Hepatocyte (in vitro differentiated cells): Measurements from ENCODE around the gene NHSL2. TPM values are rescaled to one million over a fixed set of nuclear protein-coding genes. Genes with fewer than 3 reads are reported as not detected.

Experiments used
- DNase-seq: peaks from one replicate; pipeline ENCODE4 v3.0.0-alpha.2; 2016; ENCODE audit warnings: low spot score
- H2AFZ ChIP-seq: fragments of 200-600 bp; sonication (generic); 2 replicates; pipeline ENCODE4 v1.6.0; 2016; ENCODE audit warnings: antibody characterized with exemption, mild to moderate bottlenecking
- H3K27ac ChIP-seq: fragments of 200-600 bp; sonication (generic); 2 replicates; pipeline ENCODE4 v1.5.1; 2016; ENCODE audit warnings: mild to moderate bottlenecking
- H3K27me3 ChIP-seq: fragments of 200-600 bp; sonication (generic); 2 replicates; pipeline ENCODE4 v1.6.1; 2016
- H3K36me3 ChIP-seq: fragments of 200-600 bp; sonication (generic); replicated peaks from 2 replicates; pipeline ENCODE4 v1.5.1; 2016; ENCODE audit warnings: low read depth; ENCODE audit not compliant: insufficient read depth
- H3K4me1 ChIP-seq: fragments of 200-600 bp; sonication (generic); 2 replicates; pipeline ENCODE4 v1.5.1; 2016; ENCODE audit warnings: mild to moderate bottlenecking, moderate library complexity; ENCODE audit not compliant: insufficient read depth
- H3K4me2 ChIP-seq: fragments of 200-600 bp; sonication (generic); 2 replicates; pipeline ENCODE4 v1.6.0; 2016
- H3K4me3 ChIP-seq: fragments of 200-600 bp; sonication (generic); 2 replicates; pipeline ENCODE4 v1.5.1; 2016; ENCODE audit warnings: mild to moderate bottlenecking
- H3K79me2 ChIP-seq: fragments of 200-600 bp; sonication (generic); 2 replicates; pipeline ENCODE4 v1.6.0; 2017; ENCODE audit warnings: mild to moderate bottlenecking
- H3K9me2 ChIP-seq: fragments of 200-600 bp; sonication (generic); replicated peaks from 2 replicates; pipeline ENCODE4 v1.6.0; 2017; ENCODE audit warnings: mild to moderate bottlenecking; ENCODE audit not compliant: insufficient read depth
- H3K9me3 ChIP-seq: fragments of 200-600 bp; sonication (generic); 2 replicates; pipeline ENCODE4 v1.5.1; 2016; ENCODE audit warnings: low read depth, mild to moderate bottlenecking
- H4K20me1 ChIP-seq: fragments of 200-600 bp; sonication (generic); 2 replicates; pipeline ENCODE4 v1.6.0; 2016; ENCODE audit warnings: mild to moderate bottlenecking; ENCODE audit not compliant: insufficient read depth, poor library complexity, severe bottlenecking
- EZH2 ChIP-seq: fragments of 200-600 bp; sonication (generic); IDR thresholded peaks from 2 replicates; pipeline ENCODE4 v1.6.1; 2016; ENCODE audit warnings: antibody characterized with exemption, mild to moderate bottlenecking, borderline replicate concordance
- EZH2phosphoT487 ChIP-seq: fragments of 200-600 bp; sonication (generic); IDR thresholded peaks from one replicate; pipeline ENCODE4 v1.6.1; 2018; ENCODE audit warnings: antibody characterized with exemption, mild to moderate bottlenecking, low read depth, moderate library complexity; ENCODE audit not compliant: unreplicated experiment, severe bottlenecking
- WGBS: methylation state at CpG from one replicate; pipeline ENCODE4 v1.1.6; 2016; ENCODE audit warnings: low lambda C conversion rate; ENCODE audit errors: missing lambda C conversion rate; 5-methylcytosine and 5-hydroxymethylcytosine counted together
- polyA plus RNA-seq: library from polyadenylated mRNA; unstranded; fragments of >200 nt; fragmentation: Nextera tagmentation; extraction: Ambion mirVana; gene quantifications from 2 replicates; pipeline ENCODE4 v1.2.1, GENCODE V29; 2016
- total RNA-seq: library from RNA; depleted of rRNA; stranded (reverse); fragments of >200 nt; gene quantifications from 2 replicates; pipeline ENCODE4 v1.2.3, GENCODE V29; 2014
- TF ChIP-seq, protein P1 (sequence below): fragments of 200-600 bp; sonication (generic); IDR thresholded peaks from 2 replicates; pipeline ENCODE4 v1.5.1; 2016; ENCODE audit warnings: antibody characterized with exemption, mild to moderate bottlenecking; ENCODE audit not compliant: poor library complexity

NHSL2 gene
- total and polyA plus RNA-seq, 2 experiments from 2014 or later, result 2.3 to 3.2 TPM

DNA sequence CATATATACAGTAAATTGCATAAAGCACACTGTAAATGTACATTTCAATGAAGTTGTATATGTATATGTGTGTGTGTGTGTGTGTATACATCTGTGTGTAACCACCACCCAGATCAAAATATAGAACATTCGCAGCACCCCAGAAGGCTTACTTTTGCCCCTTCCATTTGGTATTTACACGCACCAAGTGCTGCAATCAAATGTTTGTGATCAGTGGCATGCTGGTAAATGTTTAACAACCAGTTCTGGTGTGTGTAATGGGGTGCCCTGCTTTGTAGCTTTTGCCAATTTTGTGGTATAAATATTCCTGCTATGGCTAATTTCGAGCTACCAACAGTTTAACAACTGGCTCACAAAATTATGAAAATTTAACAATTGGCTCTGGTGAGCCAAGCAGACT is 119.8 kb downstream of the NHSL2 start:
- TF ChIP-seq EZH2phosphoT487 (no peak), EZH2 (no peak)
- TF ChIP-seq, protein P1, sequence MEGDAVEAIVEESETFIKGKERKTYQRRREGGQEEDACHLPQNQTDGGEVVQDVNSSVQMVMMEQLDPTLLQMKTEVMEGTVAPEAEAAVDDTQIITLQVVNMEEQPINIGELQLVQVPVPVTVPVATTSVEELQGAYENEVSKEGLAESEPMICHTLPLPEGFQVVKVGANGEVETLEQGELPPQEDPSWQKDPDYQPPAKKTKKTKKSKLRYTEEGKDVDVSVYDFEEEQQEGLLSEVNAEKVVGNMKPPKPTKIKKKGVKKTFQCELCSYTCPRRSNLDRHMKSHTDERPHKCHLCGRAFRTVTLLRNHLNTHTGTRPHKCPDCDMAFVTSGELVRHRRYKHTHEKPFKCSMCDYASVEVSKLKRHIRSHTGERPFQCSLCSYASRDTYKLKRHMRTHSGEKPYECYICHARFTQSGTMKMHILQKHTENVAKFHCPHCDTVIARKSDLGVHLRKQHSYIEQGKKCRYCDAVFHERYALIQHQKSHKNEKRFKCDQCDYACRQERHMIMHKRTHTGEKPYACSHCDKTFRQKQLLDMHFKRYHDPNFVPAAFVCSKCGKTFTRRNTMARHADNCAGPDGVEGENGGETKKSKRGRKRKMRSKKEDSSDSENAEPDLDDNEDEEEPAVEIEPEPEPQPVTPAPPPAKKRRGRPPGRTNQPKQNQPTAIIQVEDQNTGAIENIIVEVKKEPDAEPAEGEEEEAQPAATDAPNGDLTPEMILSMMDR, result no peak
- no peaks in the 10 kb centered on the region for H3K27me3 ChIP-seq
- peak overlapping the region; percentile 55 for H3K4me2 ChIP-seq
- WGBS, result 71% methylated on average over 3 of the region's 3 CpGs
- H2AFZ ChIP-seq, result no peak overlapping the region
- H3K9me3 ChIP-seq, result no peaks in the 10 kb centered on the region
- no peaks in the 10 kb centered on the region for H4K20me1 ChIP-seq
- H3K4me1 ChIP-seq, result peaks cover 12% of the 10 kb centered on the region
- no peak for DNase-seq
- no peaks in the 10 kb centered on the region for H3K9me2 ChIP-seq
- H3K4me3 ChIP-seq, result no peak overlapping the region
- H3K79me2 ChIP-seq, result no peaks in the 10 kb centered on the region
- H3K36me3 ChIP-seq, result no peaks in the 10 kb centered on the region
- H3K27ac ChIP-seq, result peak overlapping the region; percentile 84

DNA sequence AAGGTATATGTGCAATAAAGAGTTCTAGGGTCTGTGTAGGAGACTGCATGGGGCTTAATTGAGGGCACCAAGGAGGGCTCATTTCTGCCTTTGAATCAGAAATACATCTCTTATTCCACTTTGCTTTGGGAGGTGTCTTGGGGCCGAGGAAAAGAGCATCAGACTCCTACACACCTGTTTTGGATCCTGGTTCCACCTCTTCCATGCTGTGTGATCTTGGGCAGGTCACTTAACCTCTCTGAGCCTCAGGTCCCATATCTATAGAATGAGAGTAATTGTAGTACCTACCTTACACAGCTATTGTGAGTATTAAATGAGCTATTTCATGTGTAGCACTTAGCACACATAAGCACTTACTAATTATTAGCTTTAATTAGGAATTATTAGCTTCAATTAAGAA is 120.5 kb downstream of the NHSL2 start:
- 52% methylated on average over 1 of the region's 1 CpG for WGBS
- no peak overlapping the region for H3K4me3 ChIP-seq
- no peak overlapping the region for H2AFZ ChIP-seq
- no peak for DNase-seq
- H4K20me1 ChIP-seq, result no peaks in the 10 kb centered on the region
- no peaks in the 10 kb centered on the region for H3K27me3 ChIP-seq
- no peaks in the 10 kb centered on the region for H3K9me3 ChIP-seq
- H3K79me2 ChIP-seq, result no peaks in the 10 kb centered on the region
- TF ChIP-seq EZH2 (no peak), EZH2phosphoT487 (no peak)
- TF ChIP-seq, protein P1, result no peak
- H3K4me1 ChIP-seq, result peaks cover 12% of the 10 kb centered on the region
- H3K36me3 ChIP-seq, result no peaks in the 10 kb centered on the region
- peak overlapping the region; percentile 84 for H3K27ac ChIP-seq
- H3K4me2 ChIP-seq, result no peak overlapping the region
- H3K9me2 ChIP-seq, result no peaks in the 10 kb centered on the region

DNA sequence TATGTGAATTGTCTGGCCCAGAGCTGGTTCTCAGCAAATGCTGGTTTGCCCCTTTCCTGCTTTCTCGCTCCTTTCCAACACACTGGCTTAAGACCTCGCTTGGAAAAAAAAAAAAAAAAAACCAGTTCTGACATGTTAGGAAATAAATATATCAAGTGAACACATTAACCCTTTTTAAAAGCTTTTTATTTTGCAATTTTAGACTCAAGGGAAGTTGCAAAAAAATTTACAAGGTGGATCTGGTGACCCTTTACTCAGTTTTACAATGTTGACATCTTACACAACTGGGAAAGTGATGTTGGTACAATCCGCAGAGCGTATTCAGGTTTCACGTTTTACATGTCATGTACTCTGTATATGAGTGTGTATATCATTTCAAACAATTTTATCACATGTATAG is 121.0 kb downstream of the NHSL2 start:
- no peak for DNase-seq
- no peaks in the 10 kb centered on the region for H4K20me1 ChIP-seq
- peaks cover 12% of the 10 kb centered on the region for H3K4me1 ChIP-seq
- H3K27me3 ChIP-seq, result no peaks in the 10 kb centered on the region
- no peak overlapping the region for H2AFZ ChIP-seq
- WGBS, result 53% methylated on average over 5 of the region's 5 CpGs
- H3K4me2 ChIP-seq, result no peak overlapping the region
- no peak for TF ChIP-seq EZH2
- TF ChIP-seq, protein P1, result no peak
- no peak for TF ChIP-seq EZH2phosphoT487
- H3K9me2 ChIP-seq, result no peaks in the 10 kb centered on the region
- no peaks in the 10 kb centered on the region for H3K9me3 ChIP-seq
- no peak overlapping the region for H3K4me3 ChIP-seq
- H3K36me3 ChIP-seq, result no peaks in the 10 kb centered on the region
- H3K27ac ChIP-seq, result no peak overlapping the region
- no peaks in the 10 kb centered on the region for H3K79me2 ChIP-seq

DNA sequence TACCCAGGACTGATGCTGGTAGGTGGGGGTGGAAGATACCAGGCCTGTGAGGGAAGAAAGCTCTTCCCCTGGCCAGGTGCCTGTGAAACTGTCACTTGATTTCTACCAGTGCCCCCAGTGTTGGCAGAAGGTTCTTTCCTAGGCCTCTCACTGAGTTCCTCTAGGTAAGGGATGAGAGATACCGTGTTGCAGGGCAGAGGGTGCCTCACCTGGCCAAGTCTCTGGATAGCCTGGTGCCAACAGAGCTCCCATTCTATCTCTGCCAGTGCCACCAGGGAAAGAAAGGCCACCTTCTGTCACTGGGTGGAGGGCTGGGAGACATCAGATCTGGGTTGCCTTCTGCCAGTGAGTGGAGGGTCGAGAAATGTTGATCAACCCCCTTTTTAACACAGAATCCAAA is 127.0 kb downstream of the NHSL2 start:
- Histone ChIP-seq H2AFZ (no peak overlapping the region), H3K9me3 (no peaks in the 10 kb centered on the region), H3K27me3 (no peaks in the 10 kb centered on the region), H4K20me1 (no peaks in the 10 kb centered on the region), H3K4me3 (no peak overlapping the region), H3K79me2 (no peaks in the 10 kb centered on the region), H3K4me2 (no peak overlapping the region), H3K36me3 (no peaks in the 10 kb centered on the region), H3K9me2 (no peaks in the 10 kb centered on the region), H3K27ac (no peak overlapping the region), H3K4me1 (peaks cover 9% of the 10 kb centered on the region)
- DNase-seq, result no peak
- no peak for TF ChIP-seq EZH2phosphoT487
- TF ChIP-seq, protein P1, result no peak
- TF ChIP-seq EZH2, result no peak
- WGBS, result 65% methylated on average over 2 of the region's 2 CpGs
